HepG2 (cell line): ENCODE measurements around the gene PRR22. TPM values are rescaled to one million over a fixed set of nuclear protein-coding genes. Genes with fewer than 3 reads are reported as not detected.
A peak's percentile ranks its signal among the peaks of the same experiment; 100 is the strongest.

Source experiments
- GATAD1 ChIP-seq: IDR thresholded peaks from 2 replicates; pipeline ENCODE4 v1.6.1; 2016; ENCODE audit warnings: missing genetic modification reagents, missing compliant biosample characterization
- KIAA2018 ChIP-seq: sonication (generic); formaldehyde crosslinking; IDR thresholded peaks from 2 replicates; pipeline ENCODE4 v1.5.0; 2020; ENCODE audit warnings: mild to moderate bottlenecking, missing genetic modification reagents, borderline replicate concordance
- MTA1 ChIP-seq: sonication (generic); formaldehyde crosslinking; IDR thresholded peaks from 2 replicates; pipeline ENCODE4 v1.4.0; 2020; ENCODE audit warnings: missing genetic modification reagents, mild to moderate bottlenecking, borderline replicate concordance
- MXD4 ChIP-seq: IDR thresholded peaks from 2 replicates; pipeline ENCODE4 v1.6.1; 2016; ENCODE audit warnings: mild to moderate bottlenecking, missing biosample characterization, missing genetic modification reagents
- NCOA2 ChIP-seq: sonication (generic); formaldehyde crosslinking; IDR thresholded peaks from 2 replicates; pipeline ENCODE4 v1.8.0; 2022; ENCODE audit warnings: inconsistent platforms
- SRSF1 ChIP-seq: fragments of 200-400 bp; formaldehyde crosslinking; optimal IDR thresholded peaks from 2 replicates; pipeline ENCODE3; 2017; ENCODE audit warnings: mild to moderate bottlenecking, low read depth, low read length, moderate library complexity
- STAT6 ChIP-seq: sonication (generic); formaldehyde crosslinking; IDR thresholded peaks from 2 replicates; pipeline ENCODE4 v1.4.0; 2020; ENCODE audit warnings: missing genetic modification reagents, mild to moderate bottlenecking, borderline replicate concordance
- TCF7L2 ChIP-seq: IDR thresholded peaks from 2 replicates; pipeline ENCODE4 v1.6.1; 2011; ENCODE audit warnings: mild to moderate bottlenecking, low read depth, low read length, moderate library complexity
- TOE1 ChIP-seq: sonication (generic); formaldehyde crosslinking; IDR thresholded peaks from 2 replicates; pipeline ENCODE4 v1.4.0; 2020; ENCODE audit warnings: mild to moderate bottlenecking, missing genetic modification reagents
- ZNF17 ChIP-seq: sonication (generic); formaldehyde crosslinking; IDR thresholded peaks from 2 replicates; pipeline ENCODE4 v1.5.0; 2020; ENCODE audit warnings: mild to moderate bottlenecking, missing genetic modification reagents
- ZNF225 ChIP-seq: sonication (generic); formaldehyde crosslinking; IDR thresholded peaks from 2 replicates; pipeline ENCODE4 v1.4.0; 2020; ENCODE audit warnings: mild to moderate bottlenecking, missing genetic modification reagents
- ZNF329 ChIP-seq: sonication (generic); formaldehyde crosslinking; IDR thresholded peaks from 2 replicates; pipeline ENCODE4 v1.9.0; 2021; ENCODE audit warnings: low read depth, mild to moderate bottlenecking, missing genetic modification reagents
- ZNF614 ChIP-seq: IDR thresholded peaks from 2 replicates; pipeline ENCODE4 v1.6.1; 2018; ENCODE audit warnings: missing biosample characterization, missing genetic modification reagents, inconsistent platforms, borderline replicate concordance
- ZNF746 ChIP-seq: sonication (generic); formaldehyde crosslinking; IDR thresholded peaks from 2 replicates; pipeline ENCODE4 v1.8.0; 2022; ENCODE audit warnings: mild to moderate bottlenecking, missing genetic modification reagents
- ZXDC ChIP-seq: sonication (generic); formaldehyde crosslinking; IDR thresholded peaks from 2 replicates; pipeline ENCODE4 v1.5.0; 2020; ENCODE audit warnings: mild to moderate bottlenecking, missing genetic modification reagents
- polyA plus RNA-seq, 8 experiments: library from polyadenylated mRNA; depleted of rRNA in 3 of 8; stranded (reverse) in 7 of 8; unstranded in 1 of 8; fragments of >200 nt; fragmentation: Illumina TruSeq in 4 of 8; extraction: Trizol in 4 of 8; gene quantifications; 2 replicates each; pipeline versions ENCODE4 v1.2.1 to v1.2.3, GENCODE V29; 2011 to 2016; ENCODE audit warnings: low read depth in 4 of 8, missing spikeins in 1 of 8, mixed read lengths in 1 of 8; ENCODE audit not compliant: insufficient read depth in 1 of 8
- total RNA-seq, 5 experiments: library from RNA; depleted of rRNA; stranded (reverse); fragments of >200 nt; fragmentation: Illumina TruSeq; extraction: Trizol; gene quantifications; 2 replicates each; pipeline ENCODE4 v1.2.3, GENCODE V29; 2016; ENCODE audit warnings: low read depth in 1 of 5

Gene PRR22
- total and polyA plus RNA-seq, 2 of the 13 experiments (the other 11 are each of a cell fraction or from before 2014, with no cell fraction given), result 0.84 to 2.3 TPM

- TF ChIP-seq ZNF746 (CRISPR knock-in tag) (peak; percentile 86), KIAA2018 (CRISPR knock-in tag) (no peak; the same call in 1 of the 2 replicates), ZXDC (CRISPR knock-in tag) (no peak), SRSF1 (no peak), ZNF17 (CRISPR knock-in tag) (no peak), STAT6 (peak; percentile 80; the same call in 1 of the 2 replicates), NCOA2 (CRISPR knock-in tag) (peak; percentile 61), TCF7L2 (no peak), ZNF614 (peak; percentile 87), ZNF329 (CRISPR knock-in tag) (peak; percentile 90), GATAD1 (peak; percentile 71), TOE1 (no peak), MTA1 (CRISPR knock-in tag) (peak; percentile 34; the same call in 1 of the 2 replicates), MXD4 (CRISPR knock-in tag) (peak; percentile 66; the same call in 1 of the 2 replicates), ZNF225 (CRISPR knock-in tag) (no peak; the same call in 1 of the 2 replicates)
Observed at GRCh38 chr19:5827891-5828660, 43.5 kb upstream of the PRR22 start (continued).
